ENCODE results near the gene TXNDC2. TPM values are rescaled to one million over a fixed set of nuclear protein-coding genes. Genes with fewer than 3 reads are reported as not detected.

The TXNDC2 gene
- total RNA-seq, 1 donor from 2014 or later, result not detected

GRCh38 chr18:9924371-9924943 lies 38.7 kb downstream of the TXNDC2 start:
- intact Hi-C loops (cut with DNase I), result no loop called here
- no peak for ATAC-seq

DNA sequence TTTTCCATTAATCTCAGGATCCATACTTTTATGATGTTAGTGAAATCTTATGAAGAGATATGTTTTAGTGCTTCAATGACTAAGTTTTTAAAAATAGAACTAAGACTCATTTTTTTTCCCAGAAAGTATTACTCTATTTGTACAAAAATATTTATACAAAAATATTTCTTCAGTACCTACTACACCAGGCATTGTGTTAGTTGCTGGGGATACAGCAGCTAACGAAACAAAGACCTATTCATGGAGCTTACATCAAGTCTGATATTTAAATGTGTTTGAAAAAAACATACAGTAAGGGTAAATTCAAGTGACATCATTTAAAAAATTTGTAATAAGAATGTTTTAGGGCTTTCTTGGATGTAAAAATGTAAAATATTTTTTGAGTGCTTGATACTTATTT lies 39.6 kb downstream of the TXNDC2 start:
- intact Hi-C loops (cut with DNase I), result no loop called here
- DNase-seq (ENCODE audit: low spot score) (no peak), ATAC-seq (peak; percentile 70)

More at GRCh38 chr18:9924371-9924943, 38.7 kb downstream of the TXNDC2 start:
- no peak for DNase-seq (ENCODE audit: low spot score)

GRCh38 chr18:9925795-9926194 lies 40.0 kb downstream of the TXNDC2 start:
- intact Hi-C loops (cut with DNase I), result no loop called here
- no peak for DNase-seq (ENCODE audit: low spot score)
- ATAC-seq, result no peak

DNA sequence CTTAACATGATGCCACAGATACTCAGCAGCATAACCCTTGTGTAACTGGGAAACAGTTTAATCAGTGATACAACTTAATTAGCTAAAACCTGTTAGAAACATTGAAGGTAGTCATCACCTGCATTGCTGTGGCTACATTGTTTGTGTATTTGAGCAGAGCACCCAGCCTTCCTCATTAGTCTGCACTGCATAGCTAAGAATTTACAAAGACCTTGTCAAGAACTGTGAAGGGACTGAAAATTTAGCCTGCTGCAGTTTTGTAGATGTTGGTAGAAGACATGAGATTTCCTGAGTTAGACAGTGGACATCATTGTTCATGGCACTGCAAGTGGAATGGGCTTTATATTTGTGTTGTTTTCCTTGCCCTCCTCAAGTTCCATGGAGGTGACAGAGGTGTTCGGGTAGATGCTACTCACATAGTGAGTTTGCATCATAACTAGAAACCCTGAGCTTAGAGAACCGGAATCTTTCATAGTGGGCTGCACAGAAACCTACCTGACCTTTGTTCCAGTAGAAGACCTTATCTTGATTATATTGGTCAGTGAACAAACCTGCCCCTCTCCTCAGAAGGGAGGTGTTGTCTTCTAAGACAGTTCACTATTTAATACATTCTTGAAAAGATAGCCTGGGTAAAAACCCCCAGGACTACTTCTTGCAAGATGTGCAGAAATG lies 40.6 kb downstream of the TXNDC2 start:
- DNase-seq (ENCODE audit: low spot score) (no peak), ATAC-seq (no peak)
- intact Hi-C loops (cut with DNase I), result no loop called here

GRCh38 chr18:9926977-9927376 lies 41.2 kb downstream of the TXNDC2 start:
- no peak for ATAC-seq
- intact Hi-C loops (cut with DNase I), result no loop called here
- no peak for DNase-seq (ENCODE audit: low spot score)

- DNase-seq (ENCODE audit: low spot score) (no peak), ATAC-seq (no peak)
- intact Hi-C loops (cut with DNase I), result no loop called here
Observed at GRCh38 chr18:9927392-9928063, 41.8 kb downstream of the TXNDC2 start.

- intact Hi-C loops (cut with DNase I), result no loop called here
Observed at GRCh38 chr18:9928646-9929259, 43.0 kb downstream of the TXNDC2 start.

GRCh38 chr18:9930299-9930884 lies 44.6 kb downstream of the TXNDC2 start:
- DNase-seq (ENCODE audit: low spot score) (no peak), ATAC-seq (no peak)
- intact Hi-C loops (cut with DNase I), result no loop called here

More at GRCh38 chr18:9928646-9929259, 43.0 kb downstream of the TXNDC2 start:
- ATAC-seq (no peak), DNase-seq (ENCODE audit: low spot score) (no peak)

GRCh38 chr18:9931146-9931545 lies 45.4 kb downstream of the TXNDC2 start:
- intact Hi-C loops (cut with DNase I), result no loop called here

GRCh38 chr18:9931678-9932077 lies 45.9 kb downstream of the TXNDC2 start:
- ATAC-seq (no peak), DNase-seq (ENCODE audit: low spot score) (no peak)
- intact Hi-C loops (cut with DNase I), result no loop called here

More at GRCh38 chr18:9931146-9931545, 45.4 kb downstream of the TXNDC2 start:
- DNase-seq (ENCODE audit: low spot score) (no peak), ATAC-seq (no peak)

- ATAC-seq (no peak), DNase-seq (ENCODE audit: low spot score) (no peak)
- intact Hi-C loops (cut with DNase I), result no loop called here
Observed at GRCh38 chr18:9933865-9934264, 48.1 kb downstream of the TXNDC2 start.

- ATAC-seq, result no peak
- DNase-seq (ENCODE audit: low spot score), result no peak
- intact Hi-C loops (cut with DNase I), result no loop called here
Observed at GRCh38 chr18:9934274-9934673, 48.5 kb downstream of the TXNDC2 start.

Other genes starting within 250 kb of the TXNDC2 start
- 53.4 TPM for gene RAB31, start 177.7 kb upstream of the TXNDC2 start, total RNA-seq
- 184 TPM for gene VAPA, start 28.0 kb downstream of the TXNDC2 start, total RNA-seq

Measured in sciatic nerve (tissue), 2 donors.